GM23338 (cell line): ENCODE measurements around the gene CAPNS2. TPM values are rescaled to one million over a fixed set of nuclear protein-coding genes. Genes with fewer than 3 reads are reported as not detected.

Experiments
- ATAC-seq: fragments of 200-7000 bp; cut with Tn5 transposase; 3 replicates; pipeline ENCODE4 v1.9.1; 2020
- DNase-seq: peaks from one replicate; pipeline ENCODE4 v3.0.0-alpha.2; 2015; ENCODE audit warnings: low spot score
- H2AFZ ChIP-seq: fragments of 200-600 bp; sonication (generic); 2 replicates; pipeline ENCODE4 v1.8.0; 2016; ENCODE audit warnings: antibody characterized with exemption, mild to moderate bottlenecking, moderate library complexity
- H3F3A ChIP-seq: fragments of 200-600 bp; sonication (generic); replicated peaks from 2 replicates; pipeline ENCODE4 v1.8.0; 2017; ENCODE audit warnings: antibody characterized with exemption, mixed run types, low read depth
- H3K27ac ChIP-seq: fragments of 200-600 bp; sonication (generic); 2 replicates; pipeline ENCODE4 v1.6.1; 2016; ENCODE audit warnings: low read depth
- H3K27me3 ChIP-seq: fragments of 200-600 bp; sonication (generic); 2 replicates; pipeline ENCODE4 v1.8.0; 2016; ENCODE audit warnings: mild to moderate bottlenecking, mixed run types, moderate library complexity; ENCODE audit not compliant: insufficient read depth
- H3K36me3 ChIP-seq: fragments of 200-600 bp; sonication (generic); 2 replicates; pipeline ENCODE4 v1.8.0; 2016; ENCODE audit warnings: mild to moderate bottlenecking; ENCODE audit not compliant: insufficient read depth
- H3K4me1 ChIP-seq: fragments of 200-600 bp; sonication (generic); 2 replicates; pipeline ENCODE4 v1.8.0; 2016; ENCODE audit warnings: mild to moderate bottlenecking, moderate library complexity; ENCODE audit not compliant: insufficient read depth
- H3K4me2 ChIP-seq: fragments of 200-600 bp; sonication (generic); 2 replicates; pipeline ENCODE4 v1.7.1; 2017; ENCODE audit warnings: mixed run types
- H3K4me3 ChIP-seq: fragments of 200-600 bp; sonication (generic); 2 replicates; pipeline ENCODE4 v1.6.1; 2016; ENCODE audit warnings: mixed run types
- H3K79me2 ChIP-seq: fragments of 200-600 bp; sonication (generic); replicated peaks from 2 replicates; pipeline ENCODE4 v1.8.0; 2017; ENCODE audit warnings: mild to moderate bottlenecking; ENCODE audit not compliant: insufficient read depth
- H3K9me2 ChIP-seq: fragments of 200-600 bp; sonication (generic); 2 replicates; pipeline ENCODE4 v1.8.0; 2017; ENCODE audit not compliant: insufficient read depth
- H4K20me1 ChIP-seq: fragments of 200-600 bp; sonication (generic); replicated peaks from 2 replicates; pipeline ENCODE4 v1.8.0; 2017; ENCODE audit warnings: mild to moderate bottlenecking; ENCODE audit not compliant: insufficient read depth
- H3K27ac Mint-ChIP-seq: 2 replicates; pipeline ENCODE4 v1.8.0; 2020; ENCODE audit warnings: inconsistent platforms, mild to moderate bottlenecking, moderate library complexity, mixed read lengths
- H3K27me3 Mint-ChIP-seq: 3 replicates; pipeline ENCODE4 v1.8.0; 2022; ENCODE audit warnings: low read depth, mild to moderate bottlenecking, moderate library complexity, mixed read lengths, inconsistent platforms; ENCODE audit not compliant: insufficient read depth, poor library complexity
- H3K36me3 Mint-ChIP-seq: 3 replicates; pipeline ENCODE4 v1.8.0; 2021; ENCODE audit warnings: low read depth, mild to moderate bottlenecking, inconsistent platforms, moderate library complexity, mixed read lengths
- H3K4me1 Mint-ChIP-seq: 3 replicates; pipeline ENCODE4 v1.8.0; 2020; ENCODE audit warnings: mild to moderate bottlenecking, inconsistent platforms, mixed read lengths
- H3K4me3 Mint-ChIP-seq: 3 replicates; pipeline ENCODE4 v1.8.0; 2021; ENCODE audit warnings: moderate library complexity, mild to moderate bottlenecking, inconsistent platforms, mixed read lengths
- H3K9me3 Mint-ChIP-seq: 3 replicates; pipeline ENCODE4 v1.8.0; 2020; ENCODE audit warnings: moderate library complexity, mild to moderate bottlenecking, inconsistent platforms, mixed read lengths
- CREB1 ChIP-seq: fragments of 250-450 bp; sonication (Bioruptor Pico); IDR thresholded peaks from 2 replicates; pipeline ENCODE4 v1.5.0; 2020; ENCODE audit warnings: low read depth, mild to moderate bottlenecking, moderate library complexity
- EZH2phosphoT487 ChIP-seq: fragments of 200-600 bp; sonication (generic); IDR thresholded peaks from one replicate; pipeline ENCODE4 v1.8.1; 2018; ENCODE audit warnings: antibody characterized with exemption; ENCODE audit not compliant: unreplicated experiment
- JUNB ChIP-seq: IDR thresholded peaks from one replicate; pipeline ENCODE4 v1.6.1; 2016; ENCODE audit warnings: antibody characterized with exemption; ENCODE audit not compliant: unreplicated experiment
- POLR2AphosphoS5 ChIP-seq: IDR thresholded peaks from 2 replicates; pipeline ENCODE4 v1.6.1; 2016; ENCODE audit warnings: antibody characterized with exemption, low read depth
- STAT1 ChIP-seq: IDR thresholded peaks from one replicate; pipeline ENCODE4 v1.6.1; 2016; ENCODE audit warnings: antibody characterized with exemption; ENCODE audit not compliant: unreplicated experiment
- ZNF114 ChIP-seq: fragments of 250-450 bp; sonication (Bioruptor Pico); IDR thresholded peaks from 2 replicates; pipeline ENCODE4 v1.5.0; 2020; ENCODE audit warnings: mild to moderate bottlenecking, moderate library complexity
- ZNF331 ChIP-seq: fragments of 250-450 bp; sonication (Bioruptor Pico); IDR thresholded peaks from 2 replicates; pipeline ENCODE4 v1.5.0; 2020; ENCODE audit warnings: low read depth, mild to moderate bottlenecking, moderate library complexity
- polyA plus RNA-seq: library from polyadenylated mRNA; unstranded; fragments of >200 nt; fragmentation: Nextera tagmentation; extraction: Ambion mirVana; gene quantifications from 2 replicates; pipeline ENCODE4 v1.2.1, GENCODE V29; 2016
- total RNA-seq: library from RNA; depleted of rRNA; stranded (reverse); fragments of >200 nt; shearing (Covaris generic); gene quantifications from 2 replicates; pipeline ENCODE4 v1.2.3, GENCODE V29; 2014
- TF ChIP-seq, protein P1 (sequence below): IDR thresholded peaks from one replicate; pipeline ENCODE4 v1.6.1; 2018; ENCODE audit warnings: antibody characterized with exemption; ENCODE audit not compliant: unreplicated experiment
- TF ChIP-seq, protein P2 (sequence below): IDR thresholded peaks from 2 replicates; pipeline ENCODE4 v1.6.1; 2016; ENCODE audit warnings: antibody characterized with exemption
- TF ChIP-seq, protein P3 (sequence below): fragments of 250-450 bp; sonication (Bioruptor Pico); IDR thresholded peaks from 2 replicates; pipeline ENCODE4 v1.5.0; 2020; ENCODE audit warnings: mild to moderate bottlenecking, moderate library complexity

The CAPNS2 gene
- total and polyA plus RNA-seq, 2 experiments from 2014 or later = 0.83 TPM; not detected in 1

DNA sequence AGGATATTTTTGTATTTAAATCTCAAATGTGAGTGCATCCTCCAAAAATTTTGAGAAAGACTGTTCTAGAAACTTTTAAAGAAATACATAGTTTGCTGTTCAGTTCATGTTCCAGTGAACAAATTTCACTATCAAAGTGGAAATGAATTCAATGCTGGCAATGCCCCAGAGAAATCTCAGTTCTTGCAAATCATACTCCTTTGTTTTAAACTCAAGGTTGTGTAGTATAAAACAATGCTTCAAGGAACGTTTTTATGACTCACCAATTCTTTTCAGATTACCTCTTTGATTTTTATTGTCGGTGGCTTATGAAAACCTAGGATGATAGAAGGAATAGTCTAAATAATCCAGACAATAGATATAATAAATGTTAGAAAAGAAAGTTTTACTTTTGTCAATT is 40.0 kb upstream of the CAPNS2 start:
- TF ChIP-seq, protein P1, sequence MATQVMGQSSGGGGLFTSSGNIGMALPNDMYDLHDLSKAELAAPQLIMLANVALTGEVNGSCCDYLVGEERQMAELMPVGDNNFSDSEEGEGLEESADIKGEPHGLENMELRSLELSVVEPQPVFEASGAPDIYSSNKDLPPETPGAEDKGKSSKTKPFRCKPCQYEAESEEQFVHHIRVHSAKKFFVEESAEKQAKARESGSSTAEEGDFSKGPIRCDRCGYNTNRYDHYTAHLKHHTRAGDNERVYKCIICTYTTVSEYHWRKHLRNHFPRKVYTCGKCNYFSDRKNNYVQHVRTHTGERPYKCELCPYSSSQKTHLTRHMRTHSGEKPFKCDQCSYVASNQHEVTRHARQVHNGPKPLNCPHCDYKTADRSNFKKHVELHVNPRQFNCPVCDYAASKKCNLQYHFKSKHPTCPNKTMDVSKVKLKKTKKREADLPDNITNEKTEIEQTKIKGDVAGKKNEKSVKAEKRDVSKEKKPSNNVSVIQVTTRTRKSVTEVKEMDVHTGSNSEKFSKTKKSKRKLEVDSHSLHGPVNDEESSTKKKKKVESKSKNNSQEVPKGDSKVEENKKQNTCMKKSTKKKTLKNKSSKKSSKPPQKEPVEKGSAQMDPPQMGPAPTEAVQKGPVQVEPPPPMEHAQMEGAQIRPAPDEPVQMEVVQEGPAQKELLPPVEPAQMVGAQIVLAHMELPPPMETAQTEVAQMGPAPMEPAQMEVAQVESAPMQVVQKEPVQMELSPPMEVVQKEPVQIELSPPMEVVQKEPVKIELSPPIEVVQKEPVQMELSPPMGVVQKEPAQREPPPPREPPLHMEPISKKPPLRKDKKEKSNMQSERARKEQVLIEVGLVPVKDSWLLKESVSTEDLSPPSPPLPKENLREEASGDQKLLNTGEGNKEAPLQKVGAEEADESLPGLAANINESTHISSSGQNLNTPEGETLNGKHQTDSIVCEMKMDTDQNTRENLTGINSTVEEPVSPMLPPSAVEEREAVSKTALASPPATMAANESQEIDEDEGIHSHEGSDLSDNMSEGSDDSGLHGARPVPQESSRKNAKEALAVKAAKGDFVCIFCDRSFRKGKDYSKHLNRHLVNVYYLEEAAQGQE = no peak
- TF ChIP-seq CREB1 (no peak), EZH2phosphoT487 (no peak), ZNF331 (CRISPR knock-in tag) (no peak), POLR2AphosphoS5 (no peak), STAT1 (no peak), ZNF114 (CRISPR knock-in tag) (no peak), JUNB (no peak)
- TF ChIP-seq, protein P2, sequence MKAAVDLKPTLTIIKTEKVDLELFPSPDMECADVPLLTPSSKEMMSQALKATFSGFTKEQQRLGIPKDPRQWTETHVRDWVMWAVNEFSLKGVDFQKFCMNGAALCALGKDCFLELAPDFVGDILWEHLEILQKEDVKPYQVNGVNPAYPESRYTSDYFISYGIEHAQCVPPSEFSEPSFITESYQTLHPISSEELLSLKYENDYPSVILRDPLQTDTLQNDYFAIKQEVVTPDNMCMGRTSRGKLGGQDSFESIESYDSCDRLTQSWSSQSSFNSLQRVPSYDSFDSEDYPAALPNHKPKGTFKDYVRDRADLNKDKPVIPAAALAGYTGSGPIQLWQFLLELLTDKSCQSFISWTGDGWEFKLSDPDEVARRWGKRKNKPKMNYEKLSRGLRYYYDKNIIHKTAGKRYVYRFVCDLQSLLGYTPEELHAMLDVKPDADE = no peak
- TF ChIP-seq, protein P3, sequence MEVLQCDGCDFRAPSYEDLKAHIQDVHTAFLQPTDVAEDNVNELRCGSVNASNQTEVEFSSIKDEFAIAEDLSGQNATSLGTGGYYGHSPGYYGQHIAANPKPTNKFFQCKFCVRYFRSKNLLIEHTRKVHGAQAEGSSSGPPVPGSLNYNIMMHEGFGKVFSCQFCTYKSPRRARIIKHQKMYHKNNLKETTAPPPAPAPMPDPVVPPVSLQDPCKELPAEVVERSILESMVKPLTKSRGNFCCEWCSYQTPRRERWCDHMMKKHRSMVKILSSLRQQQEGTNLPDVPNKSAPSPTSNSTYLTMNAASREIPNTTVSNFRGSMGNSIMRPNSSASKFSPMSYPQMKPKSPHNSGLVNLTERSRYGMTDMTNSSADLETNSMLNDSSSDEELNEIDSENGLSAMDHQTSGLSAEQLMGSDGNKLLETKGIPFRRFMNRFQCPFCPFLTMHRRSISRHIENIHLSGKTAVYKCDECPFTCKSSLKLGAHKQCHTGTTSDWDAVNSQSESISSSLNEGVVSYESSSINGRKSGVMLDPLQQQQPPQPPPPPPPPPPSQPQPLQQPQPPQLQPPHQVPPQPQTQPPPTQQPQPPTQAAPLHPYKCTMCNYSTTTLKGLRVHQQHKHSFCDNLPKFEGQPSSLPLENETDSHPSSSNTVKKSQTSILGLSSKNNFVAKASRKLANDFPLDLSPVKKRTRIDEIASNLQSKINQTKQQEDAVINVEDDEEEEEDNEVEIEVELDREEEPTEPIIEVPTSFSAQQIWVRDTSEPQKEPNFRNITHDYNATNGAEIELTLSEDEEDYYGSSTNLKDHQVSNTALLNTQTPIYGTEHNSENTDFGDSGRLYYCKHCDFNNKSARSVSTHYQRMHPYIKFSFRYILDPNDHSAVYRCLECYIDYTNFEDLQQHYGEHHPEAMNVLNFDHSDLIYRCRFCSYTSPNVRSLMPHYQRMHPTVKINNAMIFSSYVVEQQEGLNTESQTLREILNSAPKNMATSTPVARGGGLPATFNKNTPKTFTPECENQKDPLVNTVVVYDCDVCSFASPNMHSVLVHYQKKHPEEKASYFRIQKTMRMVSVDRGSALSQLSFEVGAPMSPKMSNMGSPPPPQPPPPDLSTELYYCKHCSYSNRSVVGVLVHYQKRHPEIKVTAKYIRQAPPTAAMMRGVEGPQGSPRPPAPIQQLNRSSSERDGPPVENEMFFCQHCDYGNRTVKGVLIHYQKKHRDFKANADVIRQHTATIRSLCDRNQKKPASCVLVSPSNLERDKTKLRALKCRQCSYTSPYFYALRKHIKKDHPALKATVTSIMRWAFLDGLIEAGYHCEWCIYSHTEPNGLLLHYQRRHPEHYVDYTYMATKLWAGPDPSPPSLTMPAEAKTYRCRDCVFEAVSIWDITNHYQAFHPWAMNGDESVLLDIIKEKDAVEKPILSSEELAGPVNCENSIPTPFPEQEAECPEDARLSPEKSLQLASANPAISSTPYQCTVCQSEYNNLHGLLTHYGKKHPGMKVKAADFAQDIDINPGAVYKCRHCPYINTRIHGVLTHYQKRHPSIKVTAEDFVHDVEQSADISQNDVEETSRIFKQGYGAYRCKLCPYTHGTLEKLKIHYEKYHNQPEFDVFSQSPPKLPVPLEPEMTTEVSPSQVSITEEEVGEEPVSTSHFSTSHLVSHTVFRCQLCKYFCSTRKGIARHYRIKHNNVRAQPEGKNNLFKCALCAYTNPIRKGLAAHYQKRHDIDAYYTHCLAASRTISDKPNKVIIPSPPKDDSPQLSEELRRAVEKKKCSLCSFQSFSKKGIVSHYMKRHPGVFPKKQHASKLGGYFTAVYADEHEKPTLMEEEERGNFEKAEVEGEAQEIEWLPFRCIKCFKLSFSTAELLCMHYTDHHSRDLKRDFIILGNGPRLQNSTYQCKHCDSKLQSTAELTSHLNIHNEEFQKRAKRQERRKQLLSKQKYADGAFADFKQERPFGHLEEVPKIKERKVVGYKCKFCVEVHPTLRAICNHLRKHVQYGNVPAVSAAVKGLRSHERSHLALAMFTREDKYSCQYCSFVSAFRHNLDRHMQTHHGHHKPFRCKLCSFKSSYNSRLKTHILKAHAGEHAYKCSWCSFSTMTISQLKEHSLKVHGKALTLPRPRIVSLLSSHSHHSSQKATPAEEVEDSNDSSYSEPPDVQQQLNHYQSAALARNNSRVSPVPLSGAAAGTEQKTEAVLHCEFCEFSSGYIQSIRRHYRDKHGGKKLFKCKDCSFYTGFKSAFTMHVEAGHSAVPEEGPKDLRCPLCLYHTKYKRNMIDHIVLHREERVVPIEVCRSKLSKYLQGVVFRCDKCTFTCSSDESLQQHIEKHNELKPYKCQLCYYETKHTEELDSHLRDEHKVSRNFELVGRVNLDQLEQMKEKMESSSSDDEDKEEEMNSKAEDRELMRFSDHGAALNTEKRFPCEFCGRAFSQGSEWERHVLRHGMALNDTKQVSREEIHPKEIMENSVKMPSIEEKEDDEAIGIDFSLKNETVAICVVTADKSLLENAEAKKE = no peak
- Histone ChIP-seq H3K27ac (no peak overlapping the region), H3F3A (no peaks in the 10 kb centered on the region), H3K9me2 (no peaks in the 10 kb centered on the region), H3K4me3 (no peak overlapping the region), H3K4me2 (no peak overlapping the region), H3K27me3 (no peaks in the 10 kb centered on the region), H3K36me3 (peaks cover 5% of the 10 kb centered on the region; the same call in 1 of the 2 replicates), H4K20me1 (no peaks in the 10 kb centered on the region), H2AFZ (no peak overlapping the region), H3K4me1 (no peaks in the 10 kb centered on the region), H3K79me2 (no peaks in the 10 kb centered on the region)
- H3K4me3 Mint-ChIP-seq = no peak overlapping the region
- no peaks in the 10 kb centered on the region for H3K27me3 Mint-ChIP-seq
- H3K4me1 Mint-ChIP-seq = peaks cover 8% of the 10 kb centered on the region
- no peak overlapping the region for H3K27ac Mint-ChIP-seq
- ATAC-seq = no peak
- H3K9me3 Mint-ChIP-seq = peaks cover 7% of the 10 kb centered on the region
- no peak for DNase-seq
- H3K36me3 Mint-ChIP-seq = peaks cover 10% of the 10 kb centered on the region; the same call in 2 of the 3 replicates
